Measurements from ENCODE around the gene ISCU. TPM values are rescaled to one million over a fixed set of nuclear protein-coding genes. Genes with fewer than 3 reads are reported as not detected.

The ISCU gene
- total RNA-seq, 1 donor from 2014 or later: 67.8 TPM

DNA sequence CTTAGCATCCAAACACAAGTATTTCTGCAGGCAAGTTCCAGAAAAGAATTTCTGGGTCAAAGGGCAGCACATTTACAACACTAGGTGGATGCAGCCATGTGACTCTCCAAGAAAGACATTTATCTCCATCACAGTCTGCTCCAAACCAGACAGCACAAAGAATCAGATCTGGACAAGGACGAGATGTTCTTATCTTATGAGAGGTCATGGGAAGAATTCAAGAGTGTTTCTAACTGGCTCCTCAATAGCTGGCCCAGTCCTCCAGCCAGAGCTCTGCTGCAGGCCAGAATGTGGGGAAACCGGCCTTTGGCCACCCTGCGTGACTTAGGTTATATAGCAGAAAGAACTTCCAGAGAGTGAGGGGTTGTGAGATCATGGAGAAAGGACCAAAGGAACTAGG is 18.1 kb downstream of the ISCU start:
- no peak overlapping the region for H3K4me3 Mint-ChIP-seq (ENCODE audit: unreplicated experiment)
- no peak overlapping the region for H3K27ac Mint-ChIP-seq (ENCODE audit: unreplicated experiment)
- H3K27me3 Mint-ChIP-seq (ENCODE audit: unreplicated experiment): peaks cover 3% of the 10 kb centered on the region
- H3K9me3 Mint-ChIP-seq (ENCODE audit: unreplicated experiment): no peaks in the 10 kb centered on the region
- peaks cover 11% of the 10 kb centered on the region for H3K36me3 Mint-ChIP-seq (ENCODE audit: low read depth, unreplicated experiment)
- peaks cover 9% of the 10 kb centered on the region for H3K4me1 Mint-ChIP-seq (ENCODE audit: unreplicated experiment)
- DNase-seq (ENCODE audit: low spot score): no peak
- TF ChIP-seq, protein P1, sequence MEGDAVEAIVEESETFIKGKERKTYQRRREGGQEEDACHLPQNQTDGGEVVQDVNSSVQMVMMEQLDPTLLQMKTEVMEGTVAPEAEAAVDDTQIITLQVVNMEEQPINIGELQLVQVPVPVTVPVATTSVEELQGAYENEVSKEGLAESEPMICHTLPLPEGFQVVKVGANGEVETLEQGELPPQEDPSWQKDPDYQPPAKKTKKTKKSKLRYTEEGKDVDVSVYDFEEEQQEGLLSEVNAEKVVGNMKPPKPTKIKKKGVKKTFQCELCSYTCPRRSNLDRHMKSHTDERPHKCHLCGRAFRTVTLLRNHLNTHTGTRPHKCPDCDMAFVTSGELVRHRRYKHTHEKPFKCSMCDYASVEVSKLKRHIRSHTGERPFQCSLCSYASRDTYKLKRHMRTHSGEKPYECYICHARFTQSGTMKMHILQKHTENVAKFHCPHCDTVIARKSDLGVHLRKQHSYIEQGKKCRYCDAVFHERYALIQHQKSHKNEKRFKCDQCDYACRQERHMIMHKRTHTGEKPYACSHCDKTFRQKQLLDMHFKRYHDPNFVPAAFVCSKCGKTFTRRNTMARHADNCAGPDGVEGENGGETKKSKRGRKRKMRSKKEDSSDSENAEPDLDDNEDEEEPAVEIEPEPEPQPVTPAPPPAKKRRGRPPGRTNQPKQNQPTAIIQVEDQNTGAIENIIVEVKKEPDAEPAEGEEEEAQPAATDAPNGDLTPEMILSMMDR (IDR thresholded peaks at IDR 0.05; ENCODE audit: unreplicated experiment): no peak

DNA sequence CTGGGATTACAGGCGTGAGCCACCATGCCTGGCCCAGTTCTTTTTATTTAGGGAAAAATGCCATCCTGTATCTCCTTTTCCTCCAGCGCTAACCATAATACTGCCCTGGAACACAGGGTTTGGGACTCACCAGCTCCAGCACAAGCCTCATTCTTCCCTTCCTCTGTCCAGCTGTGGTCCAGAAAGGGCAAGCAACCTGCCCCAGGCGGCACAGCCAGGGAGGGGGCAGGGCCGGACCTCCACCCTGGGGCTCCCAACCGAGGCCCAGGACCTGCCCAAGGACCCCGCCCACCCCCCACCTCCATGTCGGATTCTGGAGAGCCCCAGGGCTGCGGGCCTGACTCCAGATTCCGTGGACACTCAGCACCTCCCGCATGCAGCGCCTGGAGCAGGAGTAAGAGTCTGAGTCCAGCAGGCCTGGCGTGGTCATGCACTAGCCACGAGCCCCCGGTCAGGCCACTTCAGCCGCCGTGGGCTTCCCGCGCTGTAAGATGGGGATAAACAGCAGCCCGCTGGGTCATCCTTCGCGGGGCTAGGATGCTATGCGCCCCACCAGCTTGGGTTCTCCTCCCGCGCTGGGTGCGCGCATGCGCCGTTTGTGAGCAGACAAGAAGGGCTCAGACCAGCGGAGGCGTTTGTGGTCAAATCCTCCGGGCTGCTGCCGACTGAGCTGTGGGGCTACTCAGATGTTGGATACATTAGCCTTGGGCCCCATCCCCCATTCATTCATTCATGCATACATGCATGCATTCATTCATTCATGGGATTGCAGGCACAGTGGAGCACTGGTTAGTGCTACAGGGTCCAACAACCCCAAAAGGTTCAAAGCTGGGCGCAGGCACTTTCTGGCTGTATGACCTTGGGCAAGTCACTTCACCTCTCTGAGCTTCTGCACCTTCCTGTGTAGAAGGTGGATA is 19.2 kb downstream of the ISCU start:
- no peaks in the 10 kb centered on the region for H3K9me3 Mint-ChIP-seq (ENCODE audit: unreplicated experiment)
- H3K4me1 Mint-ChIP-seq (ENCODE audit: unreplicated experiment): peaks cover 9% of the 10 kb centered on the region
- H3K27me3 Mint-ChIP-seq (ENCODE audit: unreplicated experiment): peaks cover 3% of the 10 kb centered on the region
- H3K27ac Mint-ChIP-seq (ENCODE audit: unreplicated experiment): no peak overlapping the region
- H3K36me3 Mint-ChIP-seq (ENCODE audit: low read depth, unreplicated experiment): peaks cover 11% of the 10 kb centered on the region
- TF ChIP-seq, protein P1 (IDR thresholded peaks at IDR 0.05; ENCODE audit: unreplicated experiment): no peak
- H3K4me3 Mint-ChIP-seq (ENCODE audit: unreplicated experiment): no peak overlapping the region
- no peak for DNase-seq (ENCODE audit: low spot score)

GRCh38 chr12:108582509-108582908 is 20.1 kb downstream of the ISCU start:
- Mint-ChIP-seq H3K27ac (ENCODE audit: unreplicated experiment) (no peak overlapping the region), H3K9me3 (ENCODE audit: unreplicated experiment) (no peaks in the 10 kb centered on the region), H3K4me3 (ENCODE audit: unreplicated experiment) (no peak overlapping the region), H3K4me1 (ENCODE audit: unreplicated experiment) (peaks cover 9% of the 10 kb centered on the region), H3K27me3 (ENCODE audit: unreplicated experiment) (peaks cover 3% of the 10 kb centered on the region), H3K36me3 (ENCODE audit: low read depth, unreplicated experiment) (peaks cover 11% of the 10 kb centered on the region)
- TF ChIP-seq, protein P1 (IDR thresholded peaks at IDR 0.05; ENCODE audit: unreplicated experiment): no peak
- DNase-seq (ENCODE audit: low spot score): no peak

- DNase-seq (ENCODE audit: low spot score): no peak
- Mint-ChIP-seq H3K4me3 (ENCODE audit: unreplicated experiment) (no peak overlapping the region), H3K27me3 (ENCODE audit: unreplicated experiment) (peaks cover 4% of the 10 kb centered on the region), H3K36me3 (ENCODE audit: low read depth, unreplicated experiment) (peaks cover 11% of the 10 kb centered on the region), H3K4me1 (ENCODE audit: unreplicated experiment) (peaks cover 9% of the 10 kb centered on the region), H3K9me3 (ENCODE audit: unreplicated experiment) (no peaks in the 10 kb centered on the region), H3K27ac (ENCODE audit: unreplicated experiment) (no peak overlapping the region)
- TF ChIP-seq, protein P1 (IDR thresholded peaks at IDR 0.05; ENCODE audit: unreplicated experiment): no peak
These were observed 20.8 kb downstream of the ISCU start for GRCh38 chr12:108582978-108583770.

All from endothelial cell (in vitro differentiated cells).